Panc1 (cell line): ENCODE data around the gene CACNA2D3. TPM values are rescaled to one million over a fixed set of nuclear protein-coding genes. Genes with fewer than 3 reads are reported as not detected.

ENCODE experiments used
- ATAC-seq: fragments of 200-7000 bp; cut with Tn5 transposase; 2 replicates; pipeline ENCODE4 v1.9.1; 2020; ENCODE audit warnings: mild to moderate bottlenecking, moderate library complexity
- BruUV-seq: library from RNA; stranded (reverse); fragments of 400-500 nt; replicated peaks from 2 replicates; lab custom pipeline; 2021; lab: Mats Ljungman, UMichigan
- CTCF ChIA-PET: fragments of 300-600 bp; sonication (Branson Sonifier 250); formaldehyde crosslinking; loops from one replicate; lab custom pipeline; 2022; ENCODE audit warnings: antibody characterized with exemption; lab: Charles Lee
- POLR2A ChIA-PET: fragments of 300-600 bp; sonication (Branson Sonifier 250); formaldehyde crosslinking; loops from one replicate; lab custom pipeline; 2022; ENCODE audit warnings: antibody characterized with exemption; lab: Charles Lee
- DNase-seq: peaks from one replicate; pipeline ENCODE4 v3.0.0-alpha.2; 2010; ENCODE audit warnings: low read depth, low spot score
- H3K27ac ChIP-seq: 2 replicates; pipeline ENCODE4 v1.5.1; 2011; ENCODE audit warnings: mild to moderate bottlenecking, low read length, inconsistent platforms
- H3K27me3 ChIP-seq: fragments of 200-500 bp; sonication (Bioruptor generic); 2 replicates; pipeline ENCODE4 v1.6.0; 2014; ENCODE audit warnings: low read length, inconsistent platforms; ENCODE audit not compliant: control insufficient read depth, insufficient read depth
- H3K36me3 ChIP-seq: fragments of 200-500 bp; sonication (Bioruptor generic); 2 replicates; pipeline ENCODE4 v1.5.1; 2014; ENCODE audit warnings: inconsistent platforms, mild to moderate bottlenecking, low read length, moderate library complexity; ENCODE audit not compliant: control insufficient read depth, insufficient read depth
- H3K4me1 ChIP-seq: 2 replicates; pipeline ENCODE4 v1.5.1; 2011; ENCODE audit warnings: inconsistent platforms, mild to moderate bottlenecking, low read length, moderate library complexity; ENCODE audit not compliant: control insufficient read depth, insufficient read depth
- H3K4me3 ChIP-seq, 2 experiments: 2 replicates each; pipeline ENCODE4 v1.5.1; 2011 to 2012; ENCODE audit warnings: low read depth in 2 of 2, low read length in 2 of 2, mild to moderate bottlenecking in 2 of 2, inconsistent platforms in 1 of 2, moderate library complexity in 1 of 2
- H3K9me3 ChIP-seq: fragments of 200-500 bp; sonication (Bioruptor generic); 2 replicates; pipeline ENCODE4 v1.5.1; 2014; ENCODE audit warnings: low read depth, mild to moderate bottlenecking, inconsistent platforms, low read length, moderate library complexity; ENCODE audit not compliant: control insufficient read depth, insufficient read depth
- POLR2AphosphoS5 ChIP-seq: IDR thresholded peaks from 2 replicates; pipeline ENCODE4 v1.6.1; 2012; ENCODE audit warnings: mild to moderate bottlenecking, low read depth, low read length, moderate library complexity
- REST ChIP-seq, 2 experiments: IDR thresholded peaks; 2 replicates each; pipeline ENCODE4 v1.6.1; 2011 to 2012; ENCODE audit warnings: low read depth in 2 of 2, control low read depth in 1 of 2, low read length in 1 of 2, mild to moderate bottlenecking in 1 of 2, moderate library complexity in 1 of 2; ENCODE audit not compliant: insufficient read depth in 1 of 2
- SIN3A ChIP-seq: IDR thresholded peaks from 2 replicates; pipeline ENCODE4 v1.6.1; 2012; ENCODE audit warnings: low read depth, mild to moderate bottlenecking, low read length, moderate library complexity, borderline replicate concordance; ENCODE audit not compliant: insufficient read depth
- TCF7L2 ChIP-seq: IDR thresholded peaks from 2 replicates; pipeline ENCODE4 v1.6.1; 2011; ENCODE audit warnings: mild to moderate bottlenecking, low read depth, low read length, inconsistent platforms
- in situ Hi-C: cut with HindIII; loops from 2 replicates; pipeline ENCODE4 v1.10.0; 2016; ENCODE audit warnings: low sequenced_read_pairs, low pct_unique_long_range_greater_than_20kb
- intact Hi-C: fragments of 100-400 bp; cut with micrococcal nuclease; formaldehyde crosslinking; loops from one replicate; pipeline ENCODE4 v1.10.0; 2022; ENCODE audit not compliant: unreplicated experiment
- total RNA-seq: library from RNA; stranded (reverse); gene quantifications from one replicate; pipeline ENCODE4 v1.2.1, GENCODE V29; 2021; ENCODE audit not compliant: unreplicated experiment
- TF ChIP-seq, protein P1 (sequence below): fragments of 450-650 bp; IDR thresholded peaks from 2 replicates; pipeline ENCODE4 v1.5.1; 2017; ENCODE audit warnings: mild to moderate bottlenecking

CACNA2D3 gene
- total RNA-seq, 1 experiment from 2014 or later: 0.41 TPM

DNA sequence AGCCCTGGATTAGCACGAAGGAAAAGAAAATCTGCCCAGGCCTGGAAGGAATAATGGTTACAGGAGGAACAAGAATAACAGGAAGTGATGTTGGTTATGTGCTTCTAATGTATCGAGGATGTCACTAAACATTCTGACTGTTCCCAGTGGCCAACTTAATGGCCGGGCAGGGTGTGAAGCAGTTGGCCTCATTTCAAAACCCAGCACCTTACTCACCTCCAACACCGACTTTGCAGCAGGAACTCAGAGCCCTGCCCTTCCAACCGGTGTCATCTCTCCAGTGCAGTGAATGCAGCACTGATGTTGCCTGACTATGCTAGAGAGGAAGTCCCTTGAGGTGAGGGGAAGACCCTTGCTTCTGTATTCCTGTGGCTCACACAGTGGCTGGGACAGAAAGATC is 967.9 kb downstream of the CACNA2D3 start:
- no peaks in the 10 kb centered on the region for H3K9me3 ChIP-seq
- H3K27me3 ChIP-seq: no peaks in the 10 kb centered on the region
- intact Hi-C loops (no loop called here), in situ Hi-C loops (no loop called here)
- H3K4me1 ChIP-seq: no peaks in the 10 kb centered on the region
- TF ChIP-seq SIN3A (no peak), TCF7L2 (no peak), REST (IDR thresholded peaks at IDR 0.05; ENCODE audit: insufficient read depth in 1 of 2, low read depth in 2 of 2, low read length in 1 of 2) (no peak), POLR2AphosphoS5 (no peak)
- TF ChIP-seq, protein P1, sequence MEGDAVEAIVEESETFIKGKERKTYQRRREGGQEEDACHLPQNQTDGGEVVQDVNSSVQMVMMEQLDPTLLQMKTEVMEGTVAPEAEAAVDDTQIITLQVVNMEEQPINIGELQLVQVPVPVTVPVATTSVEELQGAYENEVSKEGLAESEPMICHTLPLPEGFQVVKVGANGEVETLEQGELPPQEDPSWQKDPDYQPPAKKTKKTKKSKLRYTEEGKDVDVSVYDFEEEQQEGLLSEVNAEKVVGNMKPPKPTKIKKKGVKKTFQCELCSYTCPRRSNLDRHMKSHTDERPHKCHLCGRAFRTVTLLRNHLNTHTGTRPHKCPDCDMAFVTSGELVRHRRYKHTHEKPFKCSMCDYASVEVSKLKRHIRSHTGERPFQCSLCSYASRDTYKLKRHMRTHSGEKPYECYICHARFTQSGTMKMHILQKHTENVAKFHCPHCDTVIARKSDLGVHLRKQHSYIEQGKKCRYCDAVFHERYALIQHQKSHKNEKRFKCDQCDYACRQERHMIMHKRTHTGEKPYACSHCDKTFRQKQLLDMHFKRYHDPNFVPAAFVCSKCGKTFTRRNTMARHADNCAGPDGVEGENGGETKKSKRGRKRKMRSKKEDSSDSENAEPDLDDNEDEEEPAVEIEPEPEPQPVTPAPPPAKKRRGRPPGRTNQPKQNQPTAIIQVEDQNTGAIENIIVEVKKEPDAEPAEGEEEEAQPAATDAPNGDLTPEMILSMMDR: no peak
- no peak for ATAC-seq
- no peak for DNase-seq
- no peaks in the 10 kb centered on the region for H3K36me3 ChIP-seq
- H3K4me3 ChIP-seq: no peak overlapping the region
- BruUV-seq: no TSS peak
- ChIA-PET POLR2A (no interaction called here), CTCF (no interaction called here)
- no peak overlapping the region for H3K27ac ChIP-seq

DNA sequence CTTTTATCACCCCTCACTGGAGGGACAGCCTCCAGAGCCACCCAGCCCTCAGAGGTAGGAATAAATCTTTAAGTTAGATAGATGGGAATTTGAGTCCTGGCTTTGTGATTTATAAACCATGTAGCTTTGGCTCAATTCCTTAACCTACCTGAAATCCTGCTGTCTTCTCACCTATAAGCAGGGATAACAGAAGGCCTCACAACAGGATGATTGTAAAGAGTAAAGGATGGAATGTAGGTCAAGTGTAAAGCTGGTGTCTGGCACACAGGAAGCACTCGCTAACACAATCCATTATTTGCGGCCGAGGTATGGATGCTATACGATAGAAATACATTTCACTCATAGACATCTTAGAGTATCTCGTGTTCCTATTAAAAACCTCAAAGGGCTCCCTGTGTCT is 968.4 kb downstream of the CACNA2D3 start:
- ChIA-PET POLR2A (no interaction called here), CTCF (no interaction called here)
- no TSS peak for BruUV-seq
- Histone ChIP-seq H3K36me3 (no peaks in the 10 kb centered on the region), H3K27me3 (no peaks in the 10 kb centered on the region), H3K9me3 (no peaks in the 10 kb centered on the region), H3K4me1 (no peaks in the 10 kb centered on the region), H3K27ac (no peak overlapping the region), H3K4me3 (no peak overlapping the region)
- intact Hi-C loops (no loop called here), in situ Hi-C loops (no loop called here)
- TF ChIP-seq POLR2AphosphoS5 (no peak), SIN3A (no peak), TCF7L2 (no peak)
- DNase-seq (no peak), ATAC-seq (no peak)

GRCh38 chr3:55091381-55092225 is 969.3 kb downstream of the CACNA2D3 start:
- TF ChIP-seq, protein P1: no peak
- TF ChIP-seq REST (IDR thresholded peaks at IDR 0.05; ENCODE audit: insufficient read depth in 1 of 2, low read depth in 2 of 2, low read length in 1 of 2) (no peak), POLR2AphosphoS5 (no peak), SIN3A (no peak), TCF7L2 (no peak)
- H3K27ac ChIP-seq: no peak overlapping the region
- POLR2A ChIA-PET: no interaction called here
- no TSS peak for BruUV-seq
- H3K36me3 ChIP-seq: no peaks in the 10 kb centered on the region
- H3K4me1 ChIP-seq: no peaks in the 10 kb centered on the region
- intact Hi-C loops: no loop called here
- no peak overlapping the region for H3K4me3 ChIP-seq
- H3K9me3 ChIP-seq: no peaks in the 10 kb centered on the region
- no peak for DNase-seq
- ATAC-seq: no peak
- CTCF ChIA-PET: no interaction called here
- H3K27me3 ChIP-seq: no peaks in the 10 kb centered on the region
- in situ Hi-C loops: no loop called here
